Tibial nerve (tissue), 3 donors: ENCODE data around the gene NFIA.

Experiments used
- CTCF ChIP-seq, 5 experiments: fragments of 200-600 bp in 3 of 5; fragments of 450-650 bp in 2 of 5; sonication (generic) in 3 of 5; IDR thresholded peaks; one replicate each; pipeline ENCODE4 v1.5.1; 2016 to 2019; ENCODE audit warnings: antibody characterized with exemption in 5 of 5, mild to moderate bottlenecking in 3 of 5, moderate library complexity in 2 of 5
- POLR2A ChIP-seq, 2 donors: fragments of 450-650 bp; IDR thresholded peaks; one replicate each; pipeline ENCODE4 v1.6.1; 2017; ENCODE audit warnings: antibody characterized with exemption in 2 of 2, mild to moderate bottlenecking in 2 of 2, moderate library complexity in 2 of 2

GRCh38 chr1:61110554-61110953 lies 28.2 kb downstream of the NFIA start:
- TF ChIP-seq CTCF (IDR thresholded peaks at IDR 0.05), result no peak
- TF ChIP-seq POLR2A (IDR thresholded peaks at IDR 0.05), result no peak
